ENCODE results near the gene TNFRSF1B. TPM values are rescaled to one million over a fixed set of nuclear protein-coding genes. Genes with fewer than 3 reads are reported as not detected.

TNFRSF1B gene
- total and polyA plus RNA-seq, 4 donors = 15.4 to 246 (median 65.5) TPM

DNA sequence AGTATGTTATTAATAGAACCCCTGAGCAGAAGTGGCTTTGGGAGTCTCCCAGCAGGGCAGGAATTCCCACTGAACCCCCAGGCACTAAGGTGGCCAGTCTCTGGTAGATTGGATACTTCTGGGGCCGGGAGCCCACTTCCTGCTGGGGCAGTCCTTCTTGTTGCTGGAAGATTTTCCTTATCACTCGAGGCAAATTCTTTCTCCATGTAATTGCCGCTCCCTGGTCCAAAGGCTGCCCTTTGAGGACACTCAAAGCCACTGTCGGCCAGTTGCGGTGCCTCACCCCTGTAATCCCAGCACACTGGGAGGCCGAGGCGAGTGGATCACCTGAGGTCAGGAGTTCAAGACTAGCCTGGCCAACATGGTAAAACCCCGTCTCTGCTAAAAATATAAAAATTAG lies 22.6 kb upstream of the TNFRSF1B start:
- Histone ChIP-seq H3K36me3 (ENCODE audit: control insufficient read depth in 4 of 4, insufficient read depth in 4 of 4, low read length in 4 of 4) (no peaks in the 10 kb centered on the region), H3K4me3 (no peak overlapping the region), H3K27ac (ENCODE audit: low read depth in 1 of 2, low read length in 1 of 2) (peak overlapping the region in 1 of 2 donors; percentile 82), H3K9me3 (ENCODE audit: control insufficient read depth in 4 of 4, insufficient read depth in 3 of 4, low read length in 3 of 4) (no peaks in the 10 kb centered on the region), H3K4me1 (ENCODE audit: control insufficient read depth in 5 of 5, insufficient read depth in 5 of 5, low read length in 5 of 5) (peaks cover 0 to 43% (median 5%) of the 10 kb centered on the region in 5 donors), H3K27me3 (ENCODE audit: control insufficient read depth in 3 of 3, insufficient read depth in 3 of 3, low read length in 2 of 3) (no peaks in the 10 kb centered on the region), H3K9ac (ENCODE audit: insufficient read depth in 1 of 2, low read length in 2 of 2) (no peak overlapping the region)
- TF ChIP-seq CTCF (IDR thresholded peaks at IDR 0.05; ENCODE audit: control extremely low read depth, extremely low read depth) = no peak
- no peak for ATAC-seq (ENCODE audit: insufficient read depth, low FRiP score)
- no peak for DNase-seq
- 59 to 70% methylated on average over 8 of the region's 8 CpGs for WGBS, 2 donors

DNA sequence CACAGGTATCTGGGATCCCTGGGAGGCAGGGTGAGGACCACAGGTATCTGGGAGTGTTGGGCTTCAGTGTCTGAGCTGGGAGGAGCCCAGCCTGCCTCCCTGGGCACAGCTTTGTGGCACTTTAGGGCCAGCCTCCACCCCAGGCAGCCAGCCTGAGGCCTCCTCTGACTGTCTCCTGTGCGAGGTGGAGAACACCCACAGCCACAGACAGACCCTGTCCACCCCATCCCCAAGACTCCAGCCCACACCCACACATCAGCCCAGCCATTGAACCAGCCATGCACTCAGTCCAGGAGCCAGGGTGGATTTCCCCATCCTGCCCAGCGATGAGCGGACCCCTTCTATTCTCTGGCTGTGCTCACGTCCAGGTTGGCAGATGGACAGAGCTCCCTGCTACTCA lies 21.8 kb upstream of the TNFRSF1B start:
- DNase-seq = no peak
- no peak overlapping the region for H3K9ac ChIP-seq (ENCODE audit: insufficient read depth in 1 of 2, low read length in 2 of 2)

DNA sequence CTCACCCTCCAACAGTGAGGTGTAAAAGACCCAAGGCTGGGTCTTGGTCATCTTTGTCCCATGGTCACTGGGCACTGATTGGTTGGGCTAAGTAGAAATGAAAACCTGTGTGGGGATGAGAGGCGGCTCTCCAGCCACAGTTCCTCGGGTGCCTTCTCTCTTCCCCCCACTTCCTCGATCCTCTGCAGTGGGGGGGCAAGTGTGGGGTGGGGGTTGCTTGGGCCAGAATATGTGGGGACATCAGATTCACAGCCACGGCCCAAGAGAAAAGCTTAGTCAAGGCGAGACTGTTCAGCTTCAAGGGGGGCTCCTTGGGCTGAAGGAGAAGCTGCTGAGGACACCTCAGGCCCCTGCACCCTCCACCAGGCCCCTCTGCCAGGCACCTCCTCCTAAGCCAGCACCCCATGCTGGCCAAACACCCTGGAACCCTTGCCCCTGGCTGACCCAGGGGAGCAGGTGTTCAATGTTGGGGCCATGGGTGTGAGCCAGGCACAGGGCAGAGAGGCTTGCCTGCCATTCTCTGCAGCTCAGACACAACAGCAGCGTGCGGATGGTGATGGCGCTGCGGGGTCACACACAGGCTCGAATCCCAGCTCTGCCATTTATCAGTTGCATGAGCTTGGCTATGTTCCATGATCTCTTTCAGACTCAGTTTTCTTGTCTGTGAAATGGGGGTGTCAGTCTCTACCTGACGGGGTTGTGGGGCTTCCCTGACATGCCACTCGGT lies 21.0 kb upstream of the TNFRSF1B start:
- Histone ChIP-seq H3K9ac (ENCODE audit: insufficient read depth in 1 of 2, low read length in 2 of 2) (no peak overlapping the region), H3K27me3 (ENCODE audit: control insufficient read depth in 3 of 3, insufficient read depth in 3 of 3, low read length in 2 of 3) (no peaks in the 10 kb centered on the region), H3K4me1 (ENCODE audit: control insufficient read depth in 5 of 5, insufficient read depth in 5 of 5, low read length in 5 of 5) (peaks cover 0 to 36% (median 5%) of the 10 kb centered on the region in 5 donors), H3K27ac (ENCODE audit: low read depth in 1 of 2, low read length in 1 of 2) (no peak overlapping the region), H3K9me3 (ENCODE audit: control insufficient read depth in 4 of 4, insufficient read depth in 3 of 4, low read length in 3 of 4) (peaks cover 0 to 4% (median 2%) of the 10 kb centered on the region in 4 donors), H3K4me3 (no peak overlapping the region), H3K36me3 (ENCODE audit: control insufficient read depth in 4 of 4, insufficient read depth in 4 of 4, low read length in 4 of 4) (no peaks in the 10 kb centered on the region)
- 83 to 87% methylated on average over 11 to 12 of the region's 12 CpGs for WGBS, 2 donors
- no peak for TF ChIP-seq CTCF (IDR thresholded peaks at IDR 0.05; ENCODE audit: control extremely low read depth, extremely low read depth)
- no peak for ATAC-seq (ENCODE audit: insufficient read depth, low FRiP score)
- DNase-seq = no peak

More for the DNA sequence above, 21.8 kb upstream of the TNFRSF1B start:
- no peak for ATAC-seq (ENCODE audit: insufficient read depth, low FRiP score)
- no peak for TF ChIP-seq CTCF (IDR thresholded peaks at IDR 0.05; ENCODE audit: control extremely low read depth, extremely low read depth)
- Histone ChIP-seq H3K4me1 (ENCODE audit: control insufficient read depth in 5 of 5, insufficient read depth in 5 of 5, low read length in 5 of 5) (peaks cover 0 to 43% (median 5%) of the 10 kb centered on the region in 5 donors), H3K36me3 (ENCODE audit: control insufficient read depth in 4 of 4, insufficient read depth in 4 of 4, low read length in 4 of 4) (no peaks in the 10 kb centered on the region), H3K27me3 (ENCODE audit: control insufficient read depth in 3 of 3, insufficient read depth in 3 of 3, low read length in 2 of 3) (no peaks in the 10 kb centered on the region), H3K4me3 (no peak overlapping the region), H3K9me3 (ENCODE audit: control insufficient read depth in 4 of 4, insufficient read depth in 3 of 4, low read length in 3 of 4) (peaks cover 0 to 4% (median 2%) of the 10 kb centered on the region in 4 donors), H3K27ac (ENCODE audit: low read depth in 1 of 2, low read length in 1 of 2) (peak overlapping the region in 1 of 2 donors; percentile 35)
- 86 to 94% methylated on average over 4 of the region's 4 CpGs for WGBS, 2 donors
